Measurements from ENCODE around the gene WIF1.
A peak's percentile ranks its signal among the peaks of the same experiment; 100 is the strongest.

Gene WIF1

GRCh38 chr12:65086236-65086635 is 34.9 kb downstream of the WIF1 start:
- in situ Hi-C loops (cut with HindIII; ENCODE audit: low sequenced_read_pairs) = no loop called here
- H3K4me3 ChIP-seq (ENCODE audit: low read depth, low read length) = no peak overlapping the region
- no peak for DNase-seq (ENCODE audit: low read depth)
- no peak for TF ChIP-seq CTCF (IDR thresholded peaks at IDR 0.05; ENCODE audit: low read depth, low read length, missing control alignments)

- no peak for TF ChIP-seq CTCF (IDR thresholded peaks at IDR 0.05; ENCODE audit: low read depth, low read length, missing control alignments)
- in situ Hi-C loops (cut with HindIII; ENCODE audit: low sequenced_read_pairs) = no loop called here
- peak; percentile 4 for DNase-seq (ENCODE audit: low read depth)
- H3K4me3 ChIP-seq (ENCODE audit: low read depth, low read length) = no peak overlapping the region
These were observed 36.5 kb downstream of the WIF1 start for GRCh38 chr12:65084579-65084978.

GRCh38 chr12:65083581-65083980 is 37.5 kb downstream of the WIF1 start:
- DNase-seq (ENCODE audit: low read depth) = no peak
- TF ChIP-seq CTCF (IDR thresholded peaks at IDR 0.05; ENCODE audit: low read depth, low read length, missing control alignments) = no peak
- in situ Hi-C loops (cut with HindIII; ENCODE audit: low sequenced_read_pairs) = no loop called here
- H3K4me3 ChIP-seq (ENCODE audit: low read depth, low read length) = no peak overlapping the region

- no peak for TF ChIP-seq CTCF (IDR thresholded peaks at IDR 0.05; ENCODE audit: low read depth, low read length, missing control alignments)
- in situ Hi-C loops (cut with HindIII; ENCODE audit: low sequenced_read_pairs) = no loop called here
- no peak overlapping the region for H3K4me3 ChIP-seq (ENCODE audit: low read depth, low read length)
- no peak for DNase-seq (ENCODE audit: low read depth)
These were observed 38.7 kb downstream of the WIF1 start for GRCh38 chr12:65082406-65082805.

GRCh38 chr12:65081496-65081895 is 39.6 kb downstream of the WIF1 start:
- no peak for TF ChIP-seq CTCF (IDR thresholded peaks at IDR 0.05; ENCODE audit: low read depth, low read length, missing control alignments)
- in situ Hi-C loops (cut with HindIII; ENCODE audit: low sequenced_read_pairs) = no loop called here
- no peak overlapping the region for H3K4me3 ChIP-seq (ENCODE audit: low read depth, low read length)
- DNase-seq (ENCODE audit: low read depth) = no peak

- in situ Hi-C loops (cut with HindIII; ENCODE audit: low sequenced_read_pairs) = no loop called here
- DNase-seq (ENCODE audit: low read depth) = no peak
- TF ChIP-seq CTCF (IDR thresholded peaks at IDR 0.05; ENCODE audit: low read depth, low read length, missing control alignments) = no peak
- no peak overlapping the region for H3K4me3 ChIP-seq (ENCODE audit: low read depth, low read length)
These were observed 46.2 kb downstream of the WIF1 start for GRCh38 chr12:65074932-65075331.

- in situ Hi-C loops (cut with HindIII; ENCODE audit: low sequenced_read_pairs) = no loop called here
- TF ChIP-seq CTCF (IDR thresholded peaks at IDR 0.05; ENCODE audit: low read depth, low read length, missing control alignments) = no peak
- no peak overlapping the region for H3K4me3 ChIP-seq (ENCODE audit: low read depth, low read length)
- no peak for DNase-seq (ENCODE audit: low read depth)
These were observed 51.8 kb downstream of the WIF1 start for GRCh38 chr12:65069336-65069735.

Data from astrocyte of the cerebellum (primary cell).